Neuronal stem cell (in vitro differentiated cells): ENCODE data around the gene RPL10L.
A peak's percentile ranks its signal among the peaks of the same experiment; 100 is the strongest.

Experiments used
- DNase-seq: peaks from one replicate; pipeline ENCODE4 v3.0.0-alpha.2; 2013; ENCODE audit warnings: low spot score
- H2AFZ ChIP-seq: one replicate; pipeline ENCODE4 v1.6.1; 2013; ENCODE audit warnings: mild to moderate bottlenecking, low read length, inconsistent platforms
- H2AK5ac ChIP-seq: 2 replicates; pipeline ENCODE4 v1.6.1; 2013; ENCODE audit warnings: low read depth, mild to moderate bottlenecking, inconsistent platforms, low read length, moderate library complexity, mixed read lengths
- H2BK120ac ChIP-seq: 2 replicates; pipeline ENCODE4 v1.6.1; 2013; ENCODE audit warnings: low read depth, mild to moderate bottlenecking, inconsistent platforms, low read length, moderate library complexity, mixed read lengths
- H2BK12ac ChIP-seq: one replicate; pipeline ENCODE4 v1.6.1; 2013; ENCODE audit warnings: low read length, inconsistent platforms
- H2BK15ac ChIP-seq: 2 replicates; pipeline ENCODE4 v1.6.1; 2013; ENCODE audit warnings: mild to moderate bottlenecking, low read length, inconsistent platforms, mixed read lengths
- H2BK5ac ChIP-seq: one replicate; pipeline ENCODE4 v1.6.1; 2013; ENCODE audit warnings: inconsistent platforms, mild to moderate bottlenecking, low read length, moderate library complexity
- H3K14ac ChIP-seq: one replicate; pipeline ENCODE4 v1.6.1; 2013; ENCODE audit warnings: low read length, inconsistent platforms
- H3K18ac ChIP-seq: 2 replicates; pipeline ENCODE4 v1.6.1; 2013; ENCODE audit warnings: low read length, inconsistent platforms
- H3K23ac ChIP-seq: 2 replicates; pipeline ENCODE4 v1.6.1; 2013; ENCODE audit warnings: low read depth, mild to moderate bottlenecking, mixed read lengths, low read length, inconsistent platforms; ENCODE audit not compliant: poor library complexity
- H3K27ac ChIP-seq: replicated peaks from 3 replicates; pipeline ENCODE4 v1.5.1; 2013; ENCODE audit warnings: low read length, inconsistent platforms
- H3K27me3 ChIP-seq, 3 experiments: 2 replicates each; pipeline ENCODE4 v1.6.1; 2013; ENCODE audit warnings: low read length in 3 of 3, mild to moderate bottlenecking in 2 of 3, inconsistent platforms in 1 of 3, low read depth in 1 of 3, mixed read lengths in 1 of 3, moderate library complexity in 1 of 3; ENCODE audit not compliant: control insufficient read depth in 3 of 3, insufficient read depth in 3 of 3
- H3K36me3 ChIP-seq, 2 donors: replicated peaks in 1 of 2; 2 replicates each; pipeline ENCODE4 v1.6.1; 2013; ENCODE audit warnings: low read length in 2 of 2; ENCODE audit not compliant: control insufficient read depth in 2 of 2, insufficient read depth in 2 of 2
- H3K4ac ChIP-seq: 2 replicates; pipeline ENCODE4 v1.6.1; 2013; ENCODE audit warnings: inconsistent platforms, mild to moderate bottlenecking, low read length, moderate library complexity
- H3K4me1 ChIP-seq, 2 donors: 1 replicate in 1 of 2; 2 replicates in 1 of 2; pipeline ENCODE4 v1.6.1; 2013; ENCODE audit warnings: low read length in 2 of 2, low read depth in 1 of 2; ENCODE audit not compliant: control insufficient read depth in 2 of 2, insufficient read depth in 1 of 2
- H3K4me2 ChIP-seq: one replicate; pipeline ENCODE4 v1.6.1; 2013; ENCODE audit warnings: mild to moderate bottlenecking, low read length, inconsistent platforms; ENCODE audit not compliant: insufficient read depth, poor library complexity, severe bottlenecking
- H3K4me3 ChIP-seq, 2 donors: 2 replicates each; pipeline ENCODE4 v1.5.1; 2013; ENCODE audit warnings: low read length in 2 of 2, mild to moderate bottlenecking in 2 of 2, inconsistent platforms in 1 of 2, moderate library complexity in 1 of 2
- H3K79me1 ChIP-seq: one replicate; pipeline ENCODE4 v1.6.1; 2013; ENCODE audit warnings: low read depth, mild to moderate bottlenecking, inconsistent platforms, low read length, moderate library complexity
- H3K9ac ChIP-seq: one replicate; pipeline ENCODE4 v1.6.1; 2013; ENCODE audit warnings: mild to moderate bottlenecking, low read depth, low read length, inconsistent platforms; ENCODE audit not compliant: poor library complexity
- H3K9me3 ChIP-seq, 2 donors: replicated peaks in 1 of 2; 2 replicates each; pipeline versions ENCODE3 to v1.6.1; 2013; ENCODE audit warnings: low read length in 2 of 2, mild to moderate bottlenecking in 2 of 2, inconsistent platforms in 1 of 2, low read depth in 1 of 2, mixed read lengths in 1 of 2, moderate library complexity in 1 of 2; ENCODE audit not compliant: control insufficient read depth in 2 of 2, insufficient read depth in 1 of 2
- H4K8ac ChIP-seq: one replicate; pipeline ENCODE4 v1.6.1; 2013; ENCODE audit warnings: low read depth, mild to moderate bottlenecking, inconsistent platforms, low read length, moderate library complexity
- H4K91ac ChIP-seq: one replicate; pipeline ENCODE4 v1.6.1; 2013; ENCODE audit warnings: low read length, low read depth, mild to moderate bottlenecking, inconsistent platforms; ENCODE audit not compliant: poor library complexity
- WGBS, 2 donors: extraction: QIAGEN DNeasy Blood & Tissue Kit; methylation state at CpG; one replicate each; pipeline ENCODE4 v1.1.7; 2013; ENCODE audit warnings: missing lambda C conversion rate in 2 of 2, mixed read lengths in 1 of 2; ENCODE audit not compliant: insufficient read length in 2 of 2, insufficient replicate concordance in 1 of 2; ENCODE audit errors: extremely low coverage in 2 of 2; 5-methylcytosine and 5-hydroxymethylcytosine counted together

The RPL10L gene

DNA sequence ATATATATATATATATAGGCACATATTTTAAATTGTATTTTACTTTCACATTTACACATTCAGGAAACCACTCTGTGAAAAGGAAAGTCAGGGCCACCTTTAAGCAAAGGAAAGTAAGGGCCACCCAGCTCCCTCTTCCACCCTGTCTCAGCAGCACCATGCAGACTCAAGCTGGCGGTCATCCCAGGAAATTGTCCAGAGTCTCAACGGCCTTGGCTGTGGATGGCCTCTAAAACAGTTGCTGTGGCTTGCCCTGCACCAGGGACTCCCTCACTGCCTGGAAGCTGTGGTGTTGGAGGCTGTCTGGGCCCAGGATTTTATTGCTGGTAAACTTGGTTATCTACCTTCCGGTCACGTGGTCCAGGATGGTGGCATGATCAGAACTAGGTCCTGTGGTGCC, 11.8 kb upstream of the RPL10L start:
- Histone ChIP-seq H3K27ac (no peak overlapping the region), H3K4me3 (no peak overlapping the region), H3K14ac (no peak overlapping the region), H3K4ac (no peak overlapping the region), H2BK15ac (no peak overlapping the region), H3K9me3 (peaks cover 0 to 2% of the 10 kb centered on the region in 2 donors), H2AFZ (no peak overlapping the region), H3K23ac (peak overlapping the region; percentile 37), H2BK12ac (no peak overlapping the region), H3K27me3 (no peaks in the 10 kb centered on the region), H4K8ac (no peak overlapping the region), H3K79me1 (no peaks in the 10 kb centered on the region), H4K91ac (no peak overlapping the region), H2AK5ac (no peak overlapping the region), H2BK120ac (no peak overlapping the region), H3K18ac (peak overlapping the region; percentile 72), H3K4me1 (peaks cover 0 to 2% of the 10 kb centered on the region in 2 donors), H3K4me2 (no peak overlapping the region), H3K9ac (no peak overlapping the region), H3K36me3 (no peaks in the 10 kb centered on the region), H2BK5ac (no peak overlapping the region)
- WGBS, 2 donors, result no CpG with 5 or more reads among the region's 4 CpGs
- no peak for DNase-seq

DNA sequence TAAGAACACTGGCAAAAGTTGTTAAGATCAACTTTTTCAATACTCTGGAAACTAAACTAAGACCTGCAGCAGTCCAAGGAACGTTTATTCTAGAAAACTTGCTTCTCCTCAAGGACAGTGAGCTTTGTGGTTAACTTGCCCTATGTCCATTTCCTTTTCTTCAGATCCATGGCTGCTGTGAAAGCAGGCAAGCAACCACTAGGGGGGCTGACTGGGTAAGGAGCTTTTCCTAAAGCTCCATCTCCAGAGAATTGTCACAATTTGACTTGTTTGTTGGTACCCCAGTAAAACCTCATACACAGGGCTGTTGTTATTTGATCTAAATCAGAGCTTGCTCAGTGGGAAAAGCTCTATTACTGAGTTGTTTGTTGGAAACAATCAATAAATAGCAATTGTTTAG, 10.1 kb upstream of the RPL10L start:
- no peak overlapping the region for H3K18ac ChIP-seq
- H4K91ac ChIP-seq, result no peak overlapping the region
- no peaks in the 10 kb centered on the region for H3K27me3 ChIP-seq
- H3K36me3 ChIP-seq, result no peaks in the 10 kb centered on the region
- peak overlapping the region; percentile 38 for H2AFZ ChIP-seq
- H3K4me1 ChIP-seq, result peaks cover 0 to 2% of the 10 kb centered on the region in 2 donors
- no peaks in the 10 kb centered on the region for H3K79me1 ChIP-seq
- H3K9me3 ChIP-seq, result peaks cover 0 to 4% of the 10 kb centered on the region in 2 donors
- no peak overlapping the region for H2AK5ac ChIP-seq
- H3K4ac ChIP-seq, result no peak overlapping the region
- no peak for DNase-seq
- no peak overlapping the region for H3K23ac ChIP-seq
- H2BK120ac ChIP-seq, result no peak overlapping the region
- no peak overlapping the region for H3K27ac ChIP-seq
- no peak overlapping the region for H2BK12ac ChIP-seq
- no peak overlapping the region for H4K8ac ChIP-seq
- no peak overlapping the region for H3K14ac ChIP-seq
- H3K4me3 ChIP-seq, result no peak overlapping the region
- no CpG with 5 or more reads among the region's 1 CpG for WGBS, 2 donors
- no peak overlapping the region for H2BK15ac ChIP-seq
- no peak overlapping the region for H3K9ac ChIP-seq
- H2BK5ac ChIP-seq, result no peak overlapping the region
- no peak overlapping the region for H3K4me2 ChIP-seq

DNA sequence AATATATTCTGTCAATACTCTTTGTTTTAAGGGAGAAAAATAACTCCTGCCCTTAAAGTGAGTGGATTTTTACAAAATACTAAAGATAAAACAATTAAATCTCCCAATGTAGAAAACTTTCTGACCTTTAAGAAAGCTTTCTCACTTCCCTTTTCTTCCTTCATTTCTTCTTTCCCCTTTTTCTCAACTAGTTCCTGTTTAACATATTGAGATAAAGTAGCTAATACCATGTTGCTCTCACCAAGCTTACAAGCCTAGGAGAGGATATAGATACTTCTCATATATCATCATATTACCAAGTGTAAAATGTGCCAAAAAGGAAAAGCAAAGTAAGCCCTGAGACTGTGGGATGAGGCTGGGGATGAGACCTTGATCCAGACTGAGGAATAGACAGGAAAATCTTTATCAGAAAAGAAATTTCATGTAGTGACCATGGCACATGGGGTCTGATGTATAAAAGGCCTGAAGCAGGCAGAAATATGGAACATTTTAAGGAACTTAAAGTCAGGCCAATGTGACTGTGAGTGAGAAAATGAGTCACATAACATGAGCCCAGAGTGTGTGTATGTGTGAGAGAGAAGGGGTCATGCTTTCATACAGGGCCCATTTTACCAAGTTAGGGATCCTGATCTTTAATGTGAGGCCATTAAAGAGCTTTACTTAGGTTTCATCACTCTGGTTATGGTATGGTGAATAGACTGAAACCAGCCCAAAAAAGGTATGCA, 1.6 kb upstream of the RPL10L start:
- Histone ChIP-seq H3K27ac (no peak overlapping the region), H3K23ac (no peak overlapping the region), H3K14ac (no peak overlapping the region), H3K18ac (no peak overlapping the region), H3K36me3 (no peaks in the 10 kb centered on the region), H3K4me2 (no peak overlapping the region), H2BK120ac (no peak overlapping the region), H4K91ac (no peak overlapping the region), H2AFZ (no peak overlapping the region), H2BK12ac (no peak overlapping the region), H3K27me3 (no peaks in the 10 kb centered on the region), H4K8ac (no peak overlapping the region), H2BK15ac (no peak overlapping the region), H3K79me1 (no peaks in the 10 kb centered on the region), H2AK5ac (no peak overlapping the region), H3K4me3 (no peak overlapping the region), H3K4me1 (no peaks in the 10 kb centered on the region), H2BK5ac (no peak overlapping the region), H3K4ac (no peak overlapping the region), H3K9me3 (no peaks in the 10 kb centered on the region), H3K9ac (no peak overlapping the region)
- DNase-seq, result no peak

DNA sequence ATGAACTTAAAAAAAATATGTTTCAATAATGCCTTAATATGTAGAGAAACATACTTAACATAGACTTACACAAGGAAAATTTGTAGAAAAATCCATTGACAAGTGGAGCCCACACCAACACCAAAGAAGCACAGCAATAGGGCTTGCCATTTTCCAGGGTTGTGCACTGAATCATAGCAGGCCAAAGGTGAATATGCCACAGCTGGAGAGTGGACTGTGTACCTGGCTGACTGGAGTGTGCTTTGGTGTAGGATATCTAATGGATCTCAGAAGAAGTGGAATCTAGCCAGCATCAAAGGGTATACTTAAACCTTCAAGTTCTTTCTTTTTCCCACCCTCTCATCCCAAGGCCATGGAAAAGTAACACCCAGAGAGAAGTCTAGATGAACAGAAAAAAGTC, 4.8 kb downstream of the RPL10L start:
- no peak overlapping the region for H2AK5ac ChIP-seq
- no peak overlapping the region for H4K91ac ChIP-seq
- no peak overlapping the region for H3K18ac ChIP-seq
- no peak overlapping the region for H3K4me3 ChIP-seq
- no peak overlapping the region for H3K9ac ChIP-seq
- no peaks in the 10 kb centered on the region for H3K79me1 ChIP-seq
- no peak for DNase-seq
- no peaks in the 10 kb centered on the region for H3K9me3 ChIP-seq
- H3K23ac ChIP-seq, result no peak overlapping the region
- H2BK5ac ChIP-seq, result no peak overlapping the region
- no peak overlapping the region for H4K8ac ChIP-seq
- H2BK15ac ChIP-seq, result no peak overlapping the region
- no peak overlapping the region for H2AFZ ChIP-seq
- no peak overlapping the region for H3K27ac ChIP-seq
- H3K4ac ChIP-seq, result no peak overlapping the region
- H3K27me3 ChIP-seq, result no peaks in the 10 kb centered on the region
- no peak overlapping the region for H2BK12ac ChIP-seq
- H3K14ac ChIP-seq, result no peak overlapping the region
- H3K4me1 ChIP-seq, result no peaks in the 10 kb centered on the region
- no peaks in the 10 kb centered on the region for H3K36me3 ChIP-seq
- no peak overlapping the region for H3K4me2 ChIP-seq
- no peak overlapping the region for H2BK120ac ChIP-seq
